ENCODE results near the gene GPR158.
A peak's percentile ranks its signal among the peaks of the same experiment; 100 is the strongest.
"Not testable (repeated sequence)": the region's sequence is repeated elsewhere in the genome, so short reads cannot be mapped to it uniquely, and the experiment has no call there.

GPR158 gene

GRCh38 chr10:25174461-25175230 lies at the start of gene GPR158:
TSS of gene GPR158 (plus strand) at chr10:25175001. CDS start at chr10:25175421, 420 bp downstream.
- DNase-seq = peak; percentile 23 to 26

DNA sequence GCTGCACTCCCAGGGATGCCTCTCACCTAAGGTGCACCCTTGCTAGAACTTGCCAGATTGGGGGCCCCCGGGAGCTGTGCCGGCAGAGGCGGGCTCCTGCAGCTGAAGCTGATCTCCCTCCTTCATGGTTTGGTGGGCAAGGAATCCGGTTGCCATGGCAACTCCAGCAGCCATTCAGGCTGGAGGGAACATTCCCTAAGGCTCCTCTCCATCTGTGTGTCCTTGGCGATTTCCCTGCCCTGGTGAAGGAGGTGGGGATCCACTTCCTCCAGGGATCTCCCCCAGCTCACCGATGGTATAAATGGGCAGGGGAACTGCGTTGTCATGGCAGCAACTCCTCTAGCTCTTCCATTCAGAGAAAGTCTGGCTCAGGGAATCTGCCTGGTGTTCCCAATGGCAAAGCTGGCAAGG lies 49.6 kb upstream of the GPR158 start:
- no peak for DNase-seq

- DNase-seq = no peak
Observed at GRCh38 chr10:25129592-25129991, 45.2 kb upstream of the GPR158 start.

- no peak for DNase-seq
Observed at GRCh38 chr10:25130906-25131305, 43.9 kb upstream of the GPR158 start.

GRCh38 chr10:25142116-25142864 lies 32.5 kb upstream of the GPR158 start:
- no peak for DNase-seq

- DNase-seq = no peak
Observed at GRCh38 chr10:25157650-25158049, 17.2 kb upstream of the GPR158 start.

DNA sequence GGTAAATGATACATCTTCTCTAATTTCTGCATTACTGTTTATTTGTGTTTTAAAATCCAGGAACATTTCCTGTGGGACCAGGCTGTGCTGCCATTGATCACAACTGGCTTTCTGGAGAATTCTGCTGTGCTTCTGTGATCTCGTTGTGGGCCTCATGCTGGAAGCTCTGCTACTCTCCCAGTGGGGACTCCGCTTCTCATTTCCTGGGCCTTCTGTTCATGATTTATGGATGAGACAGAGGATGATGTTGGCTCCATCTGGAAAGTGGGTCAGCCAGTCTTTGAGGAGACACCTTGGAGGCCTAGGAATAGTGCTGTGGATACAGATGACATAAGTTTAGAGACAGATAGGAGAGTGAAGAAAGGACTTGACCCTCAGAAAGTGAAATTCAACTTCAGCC lies 15.2 kb upstream of the GPR158 start:
- no peak for DNase-seq

DNA sequence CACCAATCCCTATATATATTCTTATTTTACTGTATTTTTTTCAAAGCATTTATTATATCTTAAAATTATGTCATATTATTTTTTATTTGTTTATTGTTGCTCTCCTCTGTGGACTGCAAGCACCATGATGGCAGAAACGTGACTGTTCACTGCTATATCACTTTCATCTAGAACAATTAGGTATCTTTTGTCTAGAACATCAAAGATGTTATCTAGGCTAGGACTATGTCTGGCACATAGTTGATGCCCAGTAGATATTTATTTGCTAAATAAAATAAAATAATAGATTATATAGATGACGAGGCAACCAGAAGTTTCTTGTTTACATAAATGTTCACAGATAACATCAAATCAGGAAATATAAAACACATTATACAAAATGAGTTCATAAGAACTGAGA lies 12.4 kb upstream of the GPR158 start:
- DNase-seq = no peak

GRCh38 chr10:25163464-25163863 lies 11.3 kb upstream of the GPR158 start:
- DNase-seq = not testable (repeated sequence)

DNA sequence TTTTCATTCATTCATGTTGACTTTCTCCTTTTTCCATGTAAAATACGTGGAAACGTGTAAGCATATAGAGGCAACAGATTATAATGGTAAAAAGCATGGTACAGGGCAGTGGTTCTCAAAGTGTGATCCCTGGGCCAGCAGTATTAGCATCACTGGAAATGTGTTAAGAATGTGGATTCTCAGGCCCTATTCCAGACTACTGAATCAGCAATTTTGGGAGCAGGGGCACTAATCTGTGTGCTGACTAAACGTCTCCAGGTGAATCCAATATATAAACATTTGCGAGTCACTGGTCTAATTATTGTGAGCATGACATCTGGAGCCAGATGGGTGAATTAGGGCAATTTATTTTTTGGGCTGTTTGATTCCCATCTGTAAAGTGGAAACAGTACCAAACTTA lies 5.1 kb upstream of the GPR158 start:
- DNase-seq = no peak

GRCh38 chr10:25170627-25171026 lies 4.2 kb upstream of the GPR158 start:
- no peak for DNase-seq

DNA sequence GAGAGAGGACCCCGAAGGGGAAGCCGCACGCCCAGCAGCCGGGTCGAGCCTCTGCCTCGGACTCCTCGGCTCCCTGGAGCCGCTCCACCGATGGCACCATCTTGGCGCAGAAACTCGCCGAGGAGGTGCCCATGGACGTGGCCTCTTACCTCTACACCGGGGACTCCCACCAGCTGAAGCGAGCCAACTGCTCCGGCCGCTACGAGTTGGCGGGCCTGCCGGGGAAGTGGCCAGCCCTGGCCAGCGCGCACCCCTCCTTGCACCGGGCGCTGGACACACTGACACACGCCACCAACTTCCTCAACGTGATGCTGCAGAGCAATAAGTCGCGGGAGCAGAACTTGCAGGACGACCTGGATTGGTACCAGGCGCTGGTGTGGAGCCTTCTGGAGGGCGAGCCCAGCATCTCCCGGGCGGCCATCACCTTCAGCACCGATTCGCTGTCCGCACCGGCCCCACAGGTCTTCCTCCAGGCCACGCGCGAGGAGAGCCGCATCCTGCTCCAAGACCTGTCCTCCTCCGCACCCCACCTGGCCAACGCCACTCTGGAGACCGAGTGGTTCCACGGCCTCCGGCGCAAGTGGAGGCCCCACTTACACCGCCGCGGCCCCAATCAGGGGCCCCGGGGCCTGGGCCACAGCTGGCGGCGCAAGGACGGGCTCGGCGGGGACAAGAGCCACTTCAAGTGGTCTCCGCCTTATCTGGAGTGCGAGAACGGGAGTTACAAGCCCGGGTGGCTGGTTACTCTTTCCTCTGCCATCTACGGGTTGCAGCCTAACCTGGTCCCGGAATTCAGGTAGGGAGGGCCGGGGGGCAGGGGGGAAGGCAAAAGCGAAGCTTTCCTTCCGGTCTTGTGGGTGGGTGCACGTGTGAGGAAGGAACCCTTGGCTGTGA lies 973 bp downstream of the GPR158 start:
- no peak for DNase-seq

GRCh38 chr10:25176421-25176968 lies 1.7 kb downstream of the GPR158 start:
- DNase-seq = no peak

- DNase-seq = no peak
Observed at GRCh38 chr10:25177093-25177753, 2.4 kb downstream of the GPR158 start.

- DNase-seq = no peak
Observed at GRCh38 chr10:25177754-25178135, 2.9 kb downstream of the GPR158 start.

DNA sequence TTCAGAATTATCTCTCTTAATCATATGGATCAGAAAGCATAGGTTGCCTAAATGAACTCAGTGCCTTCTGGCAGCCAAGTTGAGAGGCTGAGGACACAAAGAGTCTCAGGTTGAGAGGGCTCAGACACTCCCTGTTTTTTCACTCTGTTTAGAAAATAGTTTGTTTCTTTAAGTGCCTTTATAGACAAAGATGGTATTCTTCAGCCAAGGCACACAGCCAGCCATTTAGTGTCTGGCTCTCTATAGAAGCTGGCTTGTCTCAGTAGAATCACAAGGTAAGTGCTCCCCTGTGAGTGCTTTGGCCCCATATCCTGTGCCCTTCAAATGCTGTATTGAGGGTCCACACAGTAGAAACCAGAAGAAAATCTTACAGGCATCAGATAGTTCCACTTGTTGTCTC lies 3.6 kb downstream of the GPR158 start:
- DNase-seq = no peak

GRCh38 chr10:25180801-25181200 lies 6.0 kb downstream of the GPR158 start:
- no peak for DNase-seq

GRCh38 chr10:25182636-25183035 lies 7.8 kb downstream of the GPR158 start:
- no peak for DNase-seq

- DNase-seq = no peak
Observed at GRCh38 chr10:25191162-25191895, 16.5 kb downstream of the GPR158 start.

- DNase-seq = no peak
Observed at GRCh38 chr10:25198151-25198550, 23.4 kb downstream of the GPR158 start.

- no peak for DNase-seq
Observed at GRCh38 chr10:25206693-25207414, 32.1 kb downstream of the GPR158 start.

Data from activated CD4-positive, alpha-beta T cell treated with anti-CD3 and anti-CD28 coated beads for 4 hours (primary cell).